Stimulated activated memory B cell treated with anti-CD40 and anti-IgM and Interleukin-4, amounts not matched to agents 10 μg/mL and 1 μg/mL and 100 μg/mL, for 72 hours (primary cell): ENCODE results near the gene DKKL1.

Source experiments
- ATAC-seq: fragments of 150-1000 bp; cut with Tn5 transposase; 2 replicates; pipeline ENCODE4 v1.10.0; 2021
- H3K27ac Mint-ChIP-seq: one replicate; pipeline ENCODE4 v1.8.0; 2022; ENCODE audit warnings: mild to moderate bottlenecking, mixed read lengths
- H3K27me3 Mint-ChIP-seq: one replicate; pipeline ENCODE4 v1.8.0; 2022; ENCODE audit warnings: mixed read lengths
- H3K36me3 Mint-ChIP-seq: one replicate; pipeline ENCODE4 v1.8.0; 2022; ENCODE audit warnings: mixed read lengths
- H3K4me1 Mint-ChIP-seq: one replicate; pipeline ENCODE4 v1.8.0; 2022; ENCODE audit warnings: mixed read lengths
- H3K4me3 Mint-ChIP-seq: one replicate; pipeline ENCODE4 v1.8.0; 2022; ENCODE audit warnings: mild to moderate bottlenecking, moderate library complexity, mixed read lengths
- H3K9me3 Mint-ChIP-seq: one replicate; pipeline ENCODE4 v1.8.0; 2022; ENCODE audit warnings: mixed read lengths

The DKKL1 gene

DNA sequence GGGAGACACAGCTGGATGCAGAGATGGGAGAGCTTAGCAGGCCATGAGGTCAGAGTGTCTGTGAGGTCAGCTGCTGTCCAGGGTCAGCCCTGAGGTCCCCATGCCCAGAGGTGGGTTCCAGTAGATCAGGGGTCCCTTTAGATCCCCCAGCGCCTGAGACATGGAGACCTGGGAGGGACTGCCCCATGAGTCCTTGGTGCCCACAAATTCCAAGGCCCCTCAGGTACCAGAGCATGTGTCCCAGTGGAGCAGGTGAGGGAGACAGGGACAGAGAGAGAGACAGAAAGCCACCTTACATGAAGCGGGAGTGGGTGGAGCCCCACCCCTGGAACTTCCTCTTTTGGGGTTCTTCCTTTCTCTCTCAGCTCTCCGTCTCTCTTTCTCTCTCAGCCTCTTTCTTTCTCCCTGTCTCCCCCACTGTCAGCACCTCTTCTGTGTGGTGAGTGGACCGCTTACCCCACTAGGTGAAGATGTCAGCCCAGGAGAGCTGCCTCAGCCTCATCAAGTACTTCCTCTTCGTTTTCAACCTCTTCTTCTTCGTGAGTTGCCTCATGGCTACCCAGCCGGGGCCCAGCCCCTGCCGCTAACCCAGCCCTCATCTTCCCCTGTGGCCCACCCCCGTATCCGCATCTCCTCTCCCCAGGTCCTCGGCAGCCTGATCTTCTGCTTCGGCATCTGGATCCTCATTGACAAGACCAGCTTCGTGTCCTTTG, 28.4 kb upstream of the DKKL1 start, which contains the start of gene CD37:
TSS of gene CD37 (plus strand) at position 336 of the 713 bp plus-strand sequence. CDS start at position 471, 135 bp downstream.
- peaks cover 85% of the 10 kb centered on the region for H3K4me1 Mint-ChIP-seq
- H3K27me3 Mint-ChIP-seq: no peaks in the 10 kb centered on the region
- H3K27ac Mint-ChIP-seq: peak within 1 kb of the TSS; percentile 95
- peaks cover 51% of the 10 kb centered on the region for H3K36me3 Mint-ChIP-seq
- peak within 1 kb of the TSS; percentile 90 for H3K4me3 Mint-ChIP-seq
- H3K9me3 Mint-ChIP-seq: peaks cover 9% of the 10 kb centered on the region
- ATAC-seq: peak; percentile 44

GRCh38 chr19:49335784-49336481, 27.7 kb upstream of the DKKL1 start:
- Mint-ChIP-seq H3K9me3 (peaks cover 9% of the 10 kb centered on the region), H3K4me1 (peaks cover 86% of the 10 kb centered on the region), H3K27ac (peak overlapping the region; percentile 95), H3K27me3 (no peaks in the 10 kb centered on the region), H3K4me3 (peak overlapping the region; percentile 90), H3K36me3 (peaks cover 52% of the 10 kb centered on the region)
- no peak for ATAC-seq

- Mint-ChIP-seq H3K27me3 (no peaks in the 10 kb centered on the region), H3K4me3 (peak overlapping the region; percentile 90), H3K36me3 (peaks cover 52% of the 10 kb centered on the region), H3K4me1 (peaks cover 86% of the 10 kb centered on the region), H3K9me3 (peaks cover 9% of the 10 kb centered on the region), H3K27ac (peak overlapping the region; percentile 95)
- ATAC-seq: no peak
Measured at GRCh38 chr19:49336482-49337266, 27.0 kb upstream of the DKKL1 start.

GRCh38 chr19:49337267-49338022, 26.2 kb upstream of the DKKL1 start:
- Mint-ChIP-seq H3K4me3 (peak overlapping the region; percentile 90), H3K9me3 (peaks cover 9% of the 10 kb centered on the region), H3K27ac (peak overlapping the region; percentile 95), H3K36me3 (peaks cover 52% of the 10 kb centered on the region), H3K4me1 (peaks cover 84% of the 10 kb centered on the region), H3K27me3 (no peaks in the 10 kb centered on the region)
- no peak for ATAC-seq

DNA sequence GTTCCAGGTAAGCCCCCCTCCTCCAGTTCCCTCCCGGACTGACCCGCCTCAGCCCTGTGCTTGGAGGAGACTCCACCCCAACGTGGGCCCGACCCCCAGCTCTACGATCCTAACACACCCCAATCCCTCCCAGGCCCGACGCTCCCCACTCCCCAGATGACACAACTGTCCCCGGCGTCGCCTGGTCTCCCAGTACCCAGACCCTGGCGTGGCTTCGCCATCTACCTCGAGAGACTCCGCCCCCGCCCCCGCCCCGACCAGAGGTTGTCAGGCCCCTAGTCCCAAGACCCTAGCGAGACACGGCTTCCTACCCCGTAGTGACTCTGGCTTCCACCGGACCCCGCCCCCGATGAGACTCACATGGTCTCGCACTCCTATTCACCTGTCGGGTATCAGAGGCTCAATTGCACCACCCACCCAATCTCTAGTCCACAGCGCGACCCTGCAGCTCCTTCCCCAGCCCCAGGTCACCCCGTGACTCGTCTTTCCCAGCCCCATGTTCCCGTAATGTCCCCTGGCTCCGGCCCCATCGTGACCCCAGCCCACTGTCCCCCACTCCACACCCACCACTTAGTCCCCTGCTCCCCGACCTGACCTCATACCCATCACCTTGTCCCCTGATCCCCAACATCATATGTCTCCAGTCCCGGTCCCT, 25.5 kb upstream of the DKKL1 start:
- Mint-ChIP-seq H3K4me3 (peak overlapping the region; percentile 90), H3K27me3 (no peaks in the 10 kb centered on the region), H3K27ac (peak overlapping the region; percentile 95), H3K36me3 (peaks cover 60% of the 10 kb centered on the region), H3K4me1 (peaks cover 84% of the 10 kb centered on the region), H3K9me3 (peaks cover 9% of the 10 kb centered on the region)
- no peak for ATAC-seq

- H3K27ac Mint-ChIP-seq: peak overlapping the region; percentile 95
- no peak for ATAC-seq
- H3K27me3 Mint-ChIP-seq: no peaks in the 10 kb centered on the region
- H3K4me3 Mint-ChIP-seq: peak overlapping the region; percentile 90
- peaks cover 61% of the 10 kb centered on the region for H3K36me3 Mint-ChIP-seq
- peaks cover 9% of the 10 kb centered on the region for H3K9me3 Mint-ChIP-seq
- peaks cover 80% of the 10 kb centered on the region for H3K4me1 Mint-ChIP-seq
Measured at GRCh38 chr19:49338691-49339300, 24.9 kb upstream of the DKKL1 start.

DNA sequence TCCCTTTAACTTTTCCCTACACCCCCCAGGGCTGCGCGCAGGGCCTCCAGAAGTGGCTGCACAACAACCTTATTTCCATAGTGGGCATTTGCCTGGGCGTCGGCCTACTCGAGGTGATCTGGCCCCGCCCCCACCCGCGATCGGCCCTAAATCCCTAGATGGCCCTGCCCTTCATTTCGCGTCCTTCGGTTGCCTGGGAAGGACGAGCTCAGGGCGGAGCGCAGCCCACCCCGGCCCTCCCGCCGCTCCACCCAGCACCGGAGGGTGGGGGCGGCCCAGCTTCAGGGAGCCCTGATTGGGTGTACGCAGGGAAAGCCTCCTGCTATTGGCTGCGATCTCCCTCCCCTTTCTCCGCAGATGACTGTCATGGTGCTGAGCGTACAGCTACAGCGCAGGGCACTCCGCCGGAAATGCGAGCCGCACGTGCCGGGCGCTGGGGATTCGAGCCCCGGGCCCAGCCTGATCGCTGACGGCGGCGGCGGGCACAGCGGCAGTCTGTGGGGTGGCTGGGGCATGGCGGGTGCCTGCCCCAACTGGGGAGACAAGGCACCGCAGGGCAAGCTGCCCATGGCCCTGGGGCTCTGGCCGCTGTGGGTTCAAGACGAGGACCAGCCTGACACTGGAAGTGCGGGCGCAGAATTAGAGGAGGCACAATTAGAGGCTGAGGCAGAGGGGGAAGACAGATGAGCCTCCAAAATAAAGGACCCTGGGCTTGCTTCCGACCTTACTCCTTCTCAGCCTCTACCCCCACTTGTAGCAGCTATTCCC, 24.2 kb upstream of the DKKL1 start:
- Mint-ChIP-seq H3K4me1 (peaks cover 75% of the 10 kb centered on the region), H3K36me3 (peaks cover 62% of the 10 kb centered on the region), H3K4me3 (peak overlapping the region; percentile 90), H3K9me3 (peaks cover 9% of the 10 kb centered on the region), H3K27me3 (no peaks in the 10 kb centered on the region), H3K27ac (peak overlapping the region; percentile 67)
- ATAC-seq: peak; percentile 3

DNA sequence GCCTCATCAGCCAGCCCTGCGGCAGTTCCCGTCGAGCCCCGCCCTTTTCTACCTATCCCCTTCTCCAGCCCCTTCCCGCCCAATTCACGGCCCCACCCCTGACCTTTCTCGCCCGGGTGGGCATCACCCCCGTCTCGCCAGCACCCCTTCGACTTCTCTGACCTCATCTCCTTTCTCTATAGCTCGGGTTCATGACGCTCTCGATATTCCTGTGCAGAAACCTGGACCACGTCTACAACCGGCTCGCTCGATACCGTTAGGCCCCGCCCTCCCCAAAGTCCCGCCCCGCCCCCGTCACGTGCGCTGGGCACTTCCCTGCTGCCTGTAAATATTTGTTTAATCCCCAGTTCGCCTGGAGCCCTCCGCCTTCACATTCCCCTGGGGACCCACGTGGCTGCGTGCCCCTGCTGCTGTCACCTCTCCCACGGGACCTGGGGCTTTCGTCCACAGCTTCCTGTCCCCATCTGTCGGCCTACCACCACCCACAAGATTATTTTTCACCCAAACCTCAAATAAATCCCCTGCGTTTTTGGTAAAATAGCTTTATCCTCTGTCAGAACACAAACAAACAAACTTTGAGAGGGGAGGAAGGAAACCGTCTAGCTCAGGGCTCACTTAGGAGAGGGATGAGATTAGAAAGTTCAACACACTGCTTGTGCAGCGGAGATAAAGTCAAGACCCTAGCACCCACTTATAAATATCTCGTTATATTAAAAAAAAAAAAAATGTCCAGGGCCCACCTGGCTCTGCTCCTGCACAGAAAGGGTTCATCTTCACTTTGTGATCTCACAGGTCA, 23.4 kb upstream of the DKKL1 start:
- peak overlapping the region; percentile 74 for H3K4me3 Mint-ChIP-seq
- peaks cover 70% of the 10 kb centered on the region for H3K36me3 Mint-ChIP-seq
- no peaks in the 10 kb centered on the region for H3K27me3 Mint-ChIP-seq
- H3K4me1 Mint-ChIP-seq: peaks cover 76% of the 10 kb centered on the region
- peaks cover 9% of the 10 kb centered on the region for H3K9me3 Mint-ChIP-seq
- peak; percentile 83 for ATAC-seq
- H3K27ac Mint-ChIP-seq: peak overlapping the region; percentile 67

GRCh38 chr19:49340865-49341718, 22.6 kb upstream of the DKKL1 start:
- Mint-ChIP-seq H3K27ac (peak overlapping the region; percentile 67), H3K9me3 (peaks cover 9% of the 10 kb centered on the region), H3K27me3 (no peaks in the 10 kb centered on the region), H3K4me3 (peak overlapping the region; percentile 46), H3K4me1 (peaks cover 78% of the 10 kb centered on the region), H3K36me3 (peaks cover 65% of the 10 kb centered on the region)
- no peak for ATAC-seq

DNA sequence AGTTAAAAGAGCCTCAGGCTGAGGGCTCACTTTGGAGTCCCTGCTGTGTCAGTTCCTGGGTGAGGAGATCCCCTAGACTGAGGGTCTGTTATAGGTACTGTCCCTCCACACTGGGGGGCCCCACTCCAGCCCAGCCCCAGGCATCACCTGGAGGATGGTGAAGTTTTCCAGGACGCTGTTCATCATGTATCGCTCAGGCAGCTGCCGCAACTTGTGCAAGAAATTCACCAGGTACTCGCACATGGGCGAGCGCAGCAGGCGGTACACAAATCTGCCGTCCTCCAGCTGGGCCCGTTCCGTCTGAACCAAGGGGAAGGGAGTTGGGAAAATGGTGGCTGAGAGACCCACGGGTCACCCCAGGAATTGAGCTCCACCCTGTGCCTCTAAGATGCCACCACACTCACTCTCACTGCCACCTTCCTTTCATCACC, 21.4 kb upstream of the DKKL1 start:
- peaks cover 53% of the 10 kb centered on the region for H3K36me3 Mint-ChIP-seq
- no peak overlapping the region for H3K4me3 Mint-ChIP-seq
- peaks cover 9% of the 10 kb centered on the region for H3K9me3 Mint-ChIP-seq
- H3K27me3 Mint-ChIP-seq: no peaks in the 10 kb centered on the region
- H3K4me1 Mint-ChIP-seq: peaks cover 71% of the 10 kb centered on the region
- H3K27ac Mint-ChIP-seq: peak overlapping the region; percentile 9
- ATAC-seq: no peak

DNA sequence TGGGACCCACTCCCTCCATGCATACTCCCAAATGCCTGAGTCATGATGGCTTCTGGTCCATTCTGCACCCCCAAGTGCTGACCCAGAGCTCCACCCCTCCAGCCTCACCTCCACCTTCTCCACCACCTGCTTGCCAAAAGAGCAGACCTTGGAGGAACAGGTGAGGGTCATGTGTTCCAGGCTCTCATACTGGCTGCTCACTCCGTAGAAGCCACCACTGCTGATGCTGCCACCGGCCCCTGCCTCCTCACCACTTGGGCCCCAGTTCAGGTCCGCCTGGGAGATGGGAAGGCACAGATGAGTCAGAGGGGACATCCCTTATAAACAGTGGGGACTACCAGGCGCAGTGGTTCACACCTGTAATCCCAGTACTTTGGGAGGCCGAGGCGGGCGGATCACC, 20.6 kb upstream of the DKKL1 start:
- H3K36me3 Mint-ChIP-seq: peaks cover 51% of the 10 kb centered on the region
- peak overlapping the region; percentile 9 for H3K27ac Mint-ChIP-seq
- no peak for ATAC-seq
- no peaks in the 10 kb centered on the region for H3K27me3 Mint-ChIP-seq
- H3K4me1 Mint-ChIP-seq: peaks cover 71% of the 10 kb centered on the region
- peaks cover 6% of the 10 kb centered on the region for H3K9me3 Mint-ChIP-seq
- H3K4me3 Mint-ChIP-seq: no peak overlapping the region
